GM19238 (cell line): ENCODE measurements around the gene ONECUT3.
"Not testable (repeated sequence)": the region's sequence is repeated elsewhere in the genome, so short reads cannot be mapped to it uniquely, and the experiment has no call there.

Experiments used
- DNase-seq: peaks from one replicate; pipeline ENCODE4 v3.0.0; 2011; ENCODE audit warnings: low spot score; ENCODE audit not compliant: insufficient read length

The ONECUT3 gene

GRCh38 chr19:1755467-1756171, 2.3 kb downstream of the ONECUT3 start:
- no peak for DNase-seq

GRCh38 chr19:1756264-1756663, 3.0 kb downstream of the ONECUT3 start:
- DNase-seq: no peak

GRCh38 chr19:1756705-1757465, 3.6 kb downstream of the ONECUT3 start:
- no peak for DNase-seq

GRCh38 chr19:1757468-1758230, 4.3 kb downstream of the ONECUT3 start:
- DNase-seq: no peak

- no peak for DNase-seq
Measured at GRCh38 chr19:1758231-1758577, 4.9 kb downstream of the ONECUT3 start.

- no peak for DNase-seq
Measured at GRCh38 chr19:1758959-1759903, 5.9 kb downstream of the ONECUT3 start.

GRCh38 chr19:1760020-1760419, 6.7 kb downstream of the ONECUT3 start:
- DNase-seq: no peak

- not testable (repeated sequence) for DNase-seq
Measured at GRCh38 chr19:1760786-1761527, 7.7 kb downstream of the ONECUT3 start.

GRCh38 chr19:1761528-1762242, 8.4 kb downstream of the ONECUT3 start:
- no peak for DNase-seq

- no peak for DNase-seq
Measured at GRCh38 chr19:1762243-1763117, 9.2 kb downstream of the ONECUT3 start.

GRCh38 chr19:1763648-1764639, 10.6 kb downstream of the ONECUT3 start:
- no peak for DNase-seq

- DNase-seq: no peak
Measured at GRCh38 chr19:1764729-1765128, 11.4 kb downstream of the ONECUT3 start.

- no peak for DNase-seq
Measured at GRCh38 chr19:1765232-1765903, 12.1 kb downstream of the ONECUT3 start.

- no peak for DNase-seq
Measured at GRCh38 chr19:1765904-1766799, 12.8 kb downstream of the ONECUT3 start.

- no peak for DNase-seq
Measured at GRCh38 chr19:1766800-1767352, 13.6 kb downstream of the ONECUT3 start.
